GM19025 (cell line): ENCODE data around the gene PATJ.

Experiments
- ATAC-seq: cut with Tn5 transposase; IDR thresholded peaks from one replicate; pipeline ENCODE4 v1.9.1; 2021; ENCODE audit warnings: mild to moderate bottlenecking, low read depth, moderate library complexity; ENCODE audit not compliant: unreplicated experiment

Gene PATJ

DNA sequence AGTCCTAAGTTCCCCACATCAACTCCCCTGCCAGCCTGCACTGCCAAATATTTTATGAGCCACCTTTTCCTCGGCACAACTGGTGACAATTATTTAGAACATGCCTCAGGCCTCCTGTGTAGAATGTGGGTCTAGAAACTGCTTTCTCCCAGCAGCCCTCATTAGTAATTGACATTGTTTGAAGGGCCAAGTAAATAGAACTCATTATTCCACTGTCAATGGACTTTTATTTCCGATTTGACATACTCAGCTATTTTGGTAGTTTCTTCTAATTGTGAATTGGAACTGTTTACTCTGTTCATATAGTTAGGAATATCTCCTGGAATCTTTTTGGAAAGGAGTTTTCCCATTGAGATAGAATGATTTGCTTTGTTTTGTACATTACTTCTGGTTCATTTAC is 283.6 kb downstream of the PATJ start:
- no peak for ATAC-seq

- ATAC-seq = no peak
Observed at GRCh38 chr1:62029704-62030103, 287.4 kb downstream of the PATJ start.

DNA sequence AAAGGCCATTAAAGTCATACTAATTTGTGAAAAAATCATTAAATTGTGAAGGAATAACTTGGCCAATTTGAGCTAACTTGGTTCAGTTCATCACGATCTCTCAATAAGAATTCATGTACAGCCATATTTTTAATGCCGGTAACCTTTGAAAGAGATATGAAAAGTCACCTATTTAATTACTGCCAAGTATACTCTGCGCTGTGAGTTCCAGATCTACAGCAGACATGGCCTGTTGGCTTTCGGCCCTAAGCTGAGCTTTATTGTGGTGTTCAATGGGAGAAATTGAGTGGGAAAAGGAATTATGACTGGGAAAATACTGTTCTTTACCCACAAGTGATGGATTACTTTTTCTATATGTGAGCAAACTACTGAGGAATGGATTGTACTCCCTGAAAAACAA is 292.5 kb downstream of the PATJ start:
- no peak for ATAC-seq

GRCh38 chr1:62037274-62037673 is 295.0 kb downstream of the PATJ start:
- no peak for ATAC-seq

DNA sequence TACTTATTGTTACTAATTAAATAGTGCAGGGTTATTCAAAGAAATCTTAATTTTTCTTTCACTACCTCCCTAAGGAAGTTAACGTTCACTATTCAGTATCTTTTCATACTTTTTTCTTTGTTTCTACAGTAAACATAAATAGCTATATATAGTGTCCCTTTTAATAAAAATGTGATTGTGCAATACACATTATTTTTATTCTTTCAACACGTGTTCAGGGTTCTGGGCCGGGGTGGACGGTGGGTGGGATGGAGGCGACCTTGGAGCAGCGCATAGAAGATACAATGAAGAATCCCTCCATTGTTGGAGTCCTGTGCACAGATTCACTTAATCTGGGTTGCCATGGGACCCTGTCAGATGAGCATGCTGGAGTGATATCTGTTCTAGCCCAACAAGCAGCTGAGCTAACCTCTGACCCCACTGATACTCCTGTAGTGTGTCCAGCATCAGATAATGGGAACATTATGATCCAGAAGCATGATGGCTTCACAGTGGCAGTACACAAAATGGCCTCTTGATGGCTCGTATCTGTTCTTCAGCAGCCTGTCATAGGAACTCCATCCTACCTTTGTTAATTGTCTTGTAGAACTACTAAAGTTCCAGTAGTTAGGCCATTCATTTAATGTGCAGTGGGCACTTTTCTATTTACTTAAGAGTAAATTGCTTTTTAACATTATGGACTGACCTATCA is 296.5 kb downstream of the PATJ start:
- ATAC-seq = no peak

GRCh38 chr1:62040450-62040849 is 298.2 kb downstream of the PATJ start:
- no peak for ATAC-seq

DNA sequence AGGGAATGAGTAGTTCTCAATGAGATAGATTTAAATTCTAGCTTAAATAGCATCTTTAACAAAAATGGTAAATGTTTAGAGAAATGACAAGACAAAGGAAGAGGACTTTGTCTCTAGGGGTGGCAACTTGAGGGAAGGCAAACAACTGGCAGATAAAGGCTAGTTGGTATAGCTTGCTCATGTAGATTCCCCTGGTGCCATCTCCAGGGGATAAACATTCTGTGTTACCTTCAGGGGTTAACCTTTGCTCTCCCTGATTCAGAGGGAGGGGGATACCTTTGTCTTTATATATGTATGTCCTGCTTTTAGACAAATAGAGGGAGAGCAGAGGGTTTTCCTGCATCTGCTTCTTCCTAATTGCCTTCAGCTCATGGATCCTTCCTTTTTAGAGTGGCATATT is 298.7 kb downstream of the PATJ start:
- ATAC-seq = no peak

GRCh38 chr1:62043154-62043553 is 300.9 kb downstream of the PATJ start:
- no peak for ATAC-seq

- ATAC-seq = no peak
Observed at GRCh38 chr1:62045574-62045973, 303.3 kb downstream of the PATJ start.

- ATAC-seq = no peak
Observed at GRCh38 chr1:62046927-62047326, 304.6 kb downstream of the PATJ start.

DNA sequence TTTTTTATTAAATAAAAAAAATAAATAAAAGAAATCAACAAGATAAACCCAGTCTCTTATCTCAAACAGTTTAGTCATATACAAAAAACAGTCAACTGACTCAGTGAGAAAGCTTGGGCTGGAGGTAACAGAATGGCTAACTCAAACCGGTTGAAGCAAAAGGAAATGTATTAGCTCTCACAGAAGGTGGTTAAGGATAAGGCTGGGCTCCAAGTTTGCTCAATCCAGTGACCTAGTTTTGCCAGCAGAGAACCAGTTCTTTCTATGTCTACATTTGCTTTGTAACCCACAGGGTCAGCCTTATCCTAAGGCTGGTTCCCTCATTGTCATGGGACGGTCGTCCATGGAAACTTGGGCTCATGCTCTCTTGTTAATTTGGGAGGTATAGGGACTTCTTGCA is 307.9 kb downstream of the PATJ start:
- no peak for ATAC-seq

GRCh38 chr1:62052946-62053345 is 310.7 kb downstream of the PATJ start:
- no peak for ATAC-seq

DNA sequence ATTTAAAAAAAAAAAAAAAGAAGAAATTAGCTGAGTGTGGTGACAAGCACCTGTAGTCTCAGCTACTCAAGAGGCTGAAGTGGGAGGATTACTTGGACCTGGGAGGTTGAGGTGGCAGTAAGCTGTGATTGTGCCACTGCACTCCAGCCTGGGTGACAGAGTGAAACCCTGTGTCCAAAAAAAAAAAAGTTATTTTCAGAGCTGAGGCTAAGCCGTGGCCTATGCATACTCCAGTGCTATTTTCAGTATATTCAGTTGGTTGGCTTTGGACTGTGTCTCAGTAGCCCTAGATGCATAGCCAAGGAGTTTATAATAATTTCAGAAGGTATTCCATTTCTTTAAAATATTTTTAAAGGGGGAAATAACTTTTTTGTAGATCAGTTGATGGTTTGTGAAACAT is 311.9 kb downstream of the PATJ start:
- ATAC-seq = no peak

DNA sequence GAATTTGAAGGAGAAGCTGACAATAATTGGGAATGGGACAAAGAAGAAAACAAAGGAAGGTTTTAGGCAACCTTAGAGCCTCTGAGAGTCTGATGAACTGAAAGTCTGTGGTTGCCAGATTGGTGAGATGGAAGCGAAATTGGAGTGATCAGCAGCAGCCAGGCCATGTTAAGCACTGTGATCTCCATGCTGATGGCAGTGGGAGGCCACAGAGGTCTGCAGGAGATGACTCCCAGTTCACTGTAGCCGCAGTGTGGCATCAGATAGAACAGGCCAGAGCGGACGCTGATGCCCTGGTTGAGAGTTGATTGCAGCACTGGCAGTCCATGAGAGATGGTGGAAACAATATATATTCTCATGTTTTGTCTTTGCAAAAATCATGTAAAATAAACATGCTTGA is 314.9 kb downstream of the PATJ start:
- ATAC-seq = no peak

GRCh38 chr1:62057641-62058290 is 315.5 kb downstream of the PATJ start:
- no peak for ATAC-seq

DNA sequence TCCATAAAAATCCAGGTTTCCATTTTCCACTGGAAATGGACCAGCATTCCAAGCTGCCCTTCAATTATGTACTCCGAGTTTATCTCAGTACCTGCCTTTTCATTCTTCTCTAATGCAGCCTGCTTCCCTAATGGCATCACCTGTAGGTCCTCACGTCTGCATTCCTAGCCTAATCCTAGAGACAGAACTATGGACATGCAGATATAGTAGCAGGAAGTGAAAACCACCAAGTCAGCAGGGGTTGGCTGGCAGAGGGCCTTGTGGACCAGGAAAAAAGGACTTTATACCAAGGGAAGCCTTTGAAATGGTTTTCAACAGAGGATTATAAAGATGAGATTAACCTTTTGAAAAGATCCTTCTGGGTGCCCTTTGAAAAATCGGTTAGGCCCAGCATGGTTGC is 316.7 kb downstream of the PATJ start:
- no peak for ATAC-seq

GRCh38 chr1:62062087-62062486 is 319.8 kb downstream of the PATJ start:
- no peak for ATAC-seq

DNA sequence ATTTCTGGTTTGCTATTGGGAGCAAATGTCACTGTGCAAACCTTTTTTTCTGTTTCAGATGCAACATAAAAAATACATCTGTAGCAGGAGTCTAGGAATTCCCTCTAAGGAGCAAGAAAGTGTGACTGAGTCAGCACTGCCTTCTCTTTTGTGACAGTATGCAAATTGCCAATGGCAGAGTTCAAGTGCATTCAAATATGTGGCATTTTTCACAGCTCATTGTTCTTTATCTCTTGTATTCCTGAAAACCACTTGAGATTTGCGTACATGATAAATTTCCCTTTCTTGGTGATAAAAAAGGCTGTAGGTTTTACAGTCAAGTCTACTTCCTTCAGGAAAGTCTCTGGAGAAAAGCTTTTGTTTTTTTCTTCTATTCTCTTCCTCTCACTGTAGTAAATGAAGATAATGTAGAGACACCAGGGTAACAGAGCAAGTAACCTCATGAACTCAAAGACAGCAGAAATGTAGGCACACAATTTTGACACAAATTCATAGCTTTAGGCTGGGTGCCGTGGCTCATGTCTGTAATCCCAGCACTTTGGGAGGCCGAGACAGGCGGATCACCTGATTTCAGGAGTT is 322.6 kb downstream of the PATJ start:
- ATAC-seq = no peak

GRCh38 chr1:62066713-62067112 is 324.4 kb downstream of the PATJ start:
- ATAC-seq = no peak

DNA sequence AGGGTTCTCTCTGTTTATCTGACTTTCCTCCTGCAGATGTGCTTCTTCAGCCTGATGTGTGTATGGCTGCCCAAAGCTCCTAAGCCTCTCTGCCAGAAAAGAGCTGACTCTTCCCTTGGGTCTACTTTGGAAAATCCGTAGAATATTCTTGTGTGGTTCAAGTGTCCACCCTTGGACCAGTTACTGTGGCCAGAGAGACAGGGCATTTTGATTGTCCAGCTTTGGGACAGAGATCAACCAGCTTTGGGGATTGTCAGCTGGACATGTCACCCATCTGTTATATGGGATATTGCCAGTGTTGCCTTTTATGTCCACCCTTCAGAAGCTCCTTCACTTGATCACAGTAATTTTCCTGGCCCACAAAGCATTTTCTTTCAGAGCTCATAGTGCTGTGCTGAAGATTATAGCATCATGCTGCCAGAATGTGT is 326.1 kb downstream of the PATJ start:
- no peak for ATAC-seq

GRCh38 chr1:62068978-62069377 is 326.7 kb downstream of the PATJ start:
- no peak for ATAC-seq

GRCh38 chr1:62070384-62071011 is 328.2 kb downstream of the PATJ start:
- ATAC-seq = no peak
